SHP77 treated with DMSO at 0.1 percent for 48 hours (cell line): ENCODE data around the gene CABP4.
A peak's percentile ranks its signal among the peaks of the same experiment; 100 is the strongest.

Experiments
- DNase-seq: peaks from one replicate; lab custom pipeline; 2025; lab: John Stamatoyannopoulos, UW

CABP4 gene

DNA sequence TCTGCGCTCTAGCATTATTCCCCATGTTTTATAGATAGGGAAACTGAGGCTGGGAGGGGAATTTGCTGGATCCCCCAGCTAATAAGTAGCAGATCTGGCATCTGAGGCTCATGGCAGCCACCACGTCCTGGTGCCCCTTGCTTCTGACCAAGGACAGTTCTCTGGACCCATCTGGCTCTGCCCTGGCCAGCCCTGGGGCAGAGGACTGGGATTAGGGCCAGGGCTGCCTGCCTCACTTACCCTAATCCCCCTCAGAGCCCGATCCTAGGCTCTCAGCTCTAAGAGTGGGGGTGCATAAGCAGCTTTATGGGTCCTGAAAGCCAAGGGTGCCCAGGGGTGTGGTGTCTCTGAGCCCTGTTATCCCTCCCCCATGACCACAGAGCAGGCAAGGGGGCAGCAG is at the start of gene CABP4:
Gene CABP4, plus strand, starts transcription at position 301 of the 400 bp plus-strand sequence. Its CDS starts 70 bp downstream, at position 371.
- DNase-seq: no peak

DNA sequence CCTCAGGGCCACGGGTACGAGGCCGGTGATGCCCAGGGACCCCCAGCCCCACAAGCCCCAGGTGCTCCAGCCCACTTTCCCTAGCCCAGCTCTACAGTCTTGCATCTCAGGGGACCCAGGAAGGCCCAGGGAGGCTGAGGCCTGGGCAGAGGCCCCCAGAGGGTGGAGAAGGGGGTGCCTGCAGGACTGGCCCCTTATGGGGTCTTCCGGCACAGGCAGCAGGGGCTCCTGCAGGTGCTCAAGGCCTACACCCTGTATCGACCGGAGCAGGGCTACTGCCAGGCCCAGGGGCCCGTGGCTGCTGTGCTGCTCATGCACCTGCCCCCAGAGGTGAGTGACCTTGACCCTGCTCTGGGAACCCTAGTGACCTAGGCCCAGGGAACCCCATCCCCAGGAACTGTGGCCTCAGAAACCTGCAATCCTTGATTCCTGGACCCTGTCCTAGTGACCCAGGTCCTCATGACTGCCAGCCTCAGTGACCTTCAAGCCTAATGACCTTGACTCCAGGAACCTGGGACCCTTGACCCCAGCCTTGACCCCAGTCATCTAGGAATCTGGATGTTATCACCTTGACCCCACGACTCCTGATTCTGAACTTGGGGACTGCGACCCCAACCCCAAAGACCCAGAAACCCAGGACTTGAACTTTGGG is 49.3 kb upstream of the CABP4 start:
- DNase-seq: no peak

DNA sequence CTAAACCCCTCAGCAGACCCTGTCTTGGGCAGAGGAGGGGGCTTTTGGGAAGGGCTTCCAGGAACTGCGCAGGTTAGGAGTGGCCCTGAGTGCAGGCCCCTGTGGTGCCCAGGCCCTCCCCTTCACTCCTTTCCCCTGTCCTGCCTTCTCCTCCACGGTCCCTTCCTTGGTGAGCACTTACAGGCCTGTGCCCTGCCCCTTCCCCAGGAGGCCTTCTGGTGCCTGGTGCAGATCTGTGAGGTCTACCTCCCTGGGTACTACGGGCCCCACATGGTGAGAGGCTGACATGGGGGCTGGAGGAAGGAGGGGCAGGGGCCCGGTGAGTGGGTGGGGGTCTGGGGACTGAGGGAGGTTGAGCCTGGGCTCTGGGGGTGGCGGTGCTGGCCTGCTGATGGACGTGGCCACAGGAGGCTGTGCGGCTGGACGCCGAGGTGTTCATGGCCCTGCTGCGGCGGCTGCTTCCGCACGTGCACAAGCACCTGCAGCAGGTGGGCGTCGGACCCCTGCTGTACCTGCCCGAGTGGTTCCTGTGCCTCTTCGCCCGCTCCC is 48.7 kb upstream of the CABP4 start:
- DNase-seq: no peak

DNA sequence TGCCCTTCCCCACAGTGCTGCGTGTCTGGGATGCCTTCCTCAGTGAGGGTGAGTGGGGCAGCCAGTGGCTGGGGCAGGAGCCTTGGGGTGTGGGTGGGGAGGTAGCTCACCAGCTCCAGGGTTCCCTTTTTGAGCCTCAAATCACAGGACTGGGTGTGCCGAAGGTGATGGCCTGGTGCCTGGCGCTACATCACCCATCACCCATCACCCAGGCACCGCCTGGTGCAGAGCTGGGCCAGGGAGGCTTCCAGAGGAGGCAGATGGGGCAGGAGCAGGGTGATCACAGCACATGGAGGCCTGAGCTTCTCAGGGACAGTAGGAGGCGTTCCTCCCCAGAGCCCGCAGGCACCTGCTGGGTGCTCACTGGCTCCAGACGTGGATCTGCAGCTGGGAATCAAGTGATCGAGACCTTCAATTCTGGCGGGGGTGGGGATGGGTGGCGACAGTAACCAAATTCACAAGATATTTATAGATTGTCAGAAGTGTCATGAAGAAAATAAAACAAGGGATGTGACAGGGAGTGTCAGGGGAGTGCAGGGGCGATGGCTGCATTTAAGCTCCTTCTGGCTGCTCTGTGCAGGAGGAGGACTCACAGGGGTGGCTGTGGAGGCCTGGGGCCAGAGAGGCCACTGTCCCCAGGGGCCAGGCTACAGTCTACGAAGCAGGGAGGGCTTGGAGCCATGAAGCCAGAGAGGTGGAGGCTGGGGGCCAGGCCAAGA is 48.0 kb upstream of the CABP4 start:
- peak; percentile 36 for DNase-seq

DNA sequence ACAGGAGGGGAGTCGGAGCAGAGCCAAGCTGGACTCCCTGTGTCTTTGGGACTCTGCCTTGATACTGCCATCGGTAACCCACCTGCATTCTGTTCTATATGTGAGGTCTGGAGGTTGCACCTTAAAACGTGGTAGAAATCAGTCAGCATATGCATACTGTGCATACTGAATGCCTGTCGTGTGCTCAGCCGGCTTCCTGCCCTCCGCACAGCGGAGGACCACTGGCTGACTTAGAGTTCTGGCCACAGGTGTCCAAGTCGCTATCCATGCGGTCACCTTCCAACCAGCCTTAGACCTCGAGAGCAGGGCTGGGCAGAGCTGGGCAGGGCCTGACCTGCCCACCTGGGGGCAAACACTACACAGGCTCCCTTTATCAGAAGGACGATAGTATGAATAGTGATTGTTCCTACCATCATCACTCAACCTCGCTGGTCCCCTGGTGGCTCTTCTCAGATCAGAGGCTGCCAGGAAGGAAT is 47.4 kb upstream of the CABP4 start:
- DNase-seq: no peak

DNA sequence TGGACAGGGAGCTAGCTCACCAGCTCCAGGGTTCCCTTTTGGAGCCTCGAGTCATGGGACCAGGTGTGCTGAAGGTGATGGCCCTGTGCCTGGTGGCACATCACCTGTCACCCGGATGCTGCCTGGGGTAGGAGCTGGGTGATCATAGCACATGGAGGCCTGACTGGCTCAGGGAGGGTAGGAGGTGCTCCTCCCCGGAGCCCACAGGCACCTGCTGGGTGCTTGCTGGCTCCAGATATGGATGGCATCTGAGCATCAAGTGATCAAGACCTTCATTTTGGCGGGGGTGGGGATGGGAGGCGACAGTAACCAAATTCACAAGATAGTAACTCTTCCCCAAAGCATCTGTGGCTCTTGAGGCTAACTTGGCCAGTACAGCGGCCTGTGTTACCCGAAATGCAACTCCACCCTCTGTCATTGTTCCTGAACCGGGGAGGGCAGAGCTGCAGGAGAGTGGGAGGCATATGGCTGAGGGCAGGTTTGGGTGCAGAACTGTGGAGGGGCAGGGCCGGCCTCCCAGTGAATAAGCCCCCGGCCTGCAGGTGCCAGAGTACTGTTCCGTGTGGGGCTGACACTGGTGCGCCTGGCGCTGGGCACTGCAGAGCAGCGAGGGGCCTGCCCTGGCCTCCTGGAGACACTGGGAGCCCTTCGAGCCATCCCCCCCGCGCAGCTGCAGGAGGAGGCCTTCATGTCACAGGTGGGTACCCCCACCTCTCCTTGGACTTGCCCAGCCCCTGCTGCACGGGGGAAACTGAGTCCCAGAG is 46.5 kb upstream of the CABP4 start:
- no peak for DNase-seq

DNA sequence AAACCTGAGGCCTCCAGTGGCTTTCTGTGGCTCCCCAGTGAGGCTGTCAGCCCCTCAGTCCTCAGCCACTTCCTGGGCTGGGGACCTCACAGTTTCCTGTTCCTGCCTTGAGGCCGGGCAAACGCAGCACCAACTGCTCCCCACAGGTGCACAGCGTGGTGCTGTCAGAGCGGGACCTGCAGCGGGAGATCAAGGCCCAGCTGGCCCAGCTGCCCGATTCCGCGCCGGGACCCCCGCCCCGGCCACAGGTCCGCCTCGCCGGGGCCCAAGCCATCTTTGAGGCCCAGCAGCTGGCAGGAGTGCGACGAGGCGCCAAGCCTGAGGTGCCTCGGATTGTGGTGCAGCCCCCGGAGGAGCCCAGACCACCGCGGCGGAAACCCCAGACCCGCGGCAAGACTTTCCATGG is 45.9 kb upstream of the CABP4 start:
- no peak for DNase-seq

DNA sequence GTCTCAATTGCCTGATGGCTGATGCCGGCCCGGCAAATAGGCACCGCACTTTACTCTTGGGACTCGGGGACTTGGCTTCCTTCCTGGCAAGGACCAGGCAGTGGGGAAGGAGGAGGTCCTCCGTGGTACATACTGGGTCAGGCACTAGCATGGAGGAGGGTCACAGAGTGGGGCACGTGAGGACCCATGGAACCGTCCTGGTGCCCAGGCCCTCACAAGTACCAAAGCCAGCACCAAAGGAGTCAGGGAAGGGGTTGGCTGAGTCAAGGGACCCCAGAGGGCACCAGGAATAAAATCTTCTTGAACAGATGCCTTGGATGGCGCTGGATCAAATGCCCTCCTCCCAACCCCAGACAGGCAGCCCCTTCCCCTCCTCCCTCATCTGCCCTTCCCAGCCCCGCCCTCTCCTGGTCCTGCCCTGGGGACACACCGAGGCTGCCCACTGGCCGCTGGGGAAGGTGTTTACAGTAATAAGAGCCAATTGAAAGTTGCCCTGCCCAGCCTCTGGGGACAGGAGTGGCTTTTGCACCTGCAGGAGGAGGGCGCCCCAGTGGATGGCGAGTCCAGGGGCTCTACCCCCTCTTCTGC is 45.3 kb upstream of the CABP4 start:
- peak; percentile 20 for DNase-seq

DNA sequence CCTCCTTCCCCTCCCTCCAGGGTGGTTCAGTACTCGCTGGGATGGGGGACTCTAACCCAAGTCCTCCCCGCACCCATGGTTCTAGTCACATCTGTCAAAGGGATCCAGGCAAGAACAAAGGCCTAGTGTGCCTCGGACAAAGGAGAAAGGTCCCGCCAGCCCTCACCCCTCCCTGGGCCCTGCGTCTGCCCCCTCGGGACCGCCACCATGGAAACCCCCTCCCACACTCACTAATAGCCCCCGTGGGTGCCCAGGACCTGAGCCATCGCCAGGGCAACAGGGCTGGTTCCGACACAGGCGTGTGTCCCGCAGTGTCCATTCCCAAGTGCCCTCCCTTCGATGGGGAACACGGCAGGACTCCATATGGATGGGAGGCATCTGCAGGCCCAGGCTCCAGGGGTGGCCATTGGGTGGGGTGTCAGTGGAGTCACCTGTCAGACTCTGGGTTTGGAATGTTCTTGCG is 44.8 kb upstream of the CABP4 start:
- no peak for DNase-seq

DNA sequence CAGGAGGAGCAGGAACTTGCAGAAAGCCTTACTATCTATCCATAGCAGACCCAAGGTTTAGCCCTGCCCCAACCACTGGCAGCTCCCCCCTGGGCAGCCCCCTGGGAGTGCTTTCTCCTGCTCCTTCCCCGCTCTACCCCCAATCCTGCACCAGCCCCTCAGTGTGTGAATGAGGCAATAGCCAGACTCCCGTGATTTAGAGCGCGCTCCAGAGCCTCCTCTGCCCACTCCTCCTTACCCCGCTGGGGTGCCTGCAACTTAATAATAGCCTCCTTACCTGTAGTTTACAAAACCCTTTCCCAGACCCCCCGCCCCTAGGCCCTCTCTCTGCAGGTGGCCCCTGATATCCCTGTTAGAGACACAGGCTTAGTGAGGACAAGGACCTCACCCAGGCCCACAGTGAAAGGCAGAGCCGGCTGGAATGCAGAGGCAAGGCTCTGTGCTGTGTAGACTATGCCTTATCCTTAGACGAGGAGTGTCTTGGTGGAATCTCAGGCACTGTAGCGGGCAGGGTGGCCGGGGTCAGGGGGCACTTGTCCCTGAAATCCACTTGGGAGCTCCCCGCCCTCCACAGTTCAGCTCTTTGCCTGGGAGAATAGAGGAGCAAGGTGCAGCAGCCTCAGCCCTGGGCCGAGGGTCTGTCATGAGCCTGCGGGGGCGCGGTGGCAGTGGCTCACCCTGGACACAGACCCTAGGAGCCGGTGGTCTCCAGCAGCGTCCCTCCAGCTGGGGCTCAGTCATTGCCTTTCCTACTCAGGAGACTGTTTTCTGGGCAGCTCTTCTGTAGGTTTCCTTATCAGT is 44.0 kb upstream of the CABP4 start:
- DNase-seq: no peak

DNA sequence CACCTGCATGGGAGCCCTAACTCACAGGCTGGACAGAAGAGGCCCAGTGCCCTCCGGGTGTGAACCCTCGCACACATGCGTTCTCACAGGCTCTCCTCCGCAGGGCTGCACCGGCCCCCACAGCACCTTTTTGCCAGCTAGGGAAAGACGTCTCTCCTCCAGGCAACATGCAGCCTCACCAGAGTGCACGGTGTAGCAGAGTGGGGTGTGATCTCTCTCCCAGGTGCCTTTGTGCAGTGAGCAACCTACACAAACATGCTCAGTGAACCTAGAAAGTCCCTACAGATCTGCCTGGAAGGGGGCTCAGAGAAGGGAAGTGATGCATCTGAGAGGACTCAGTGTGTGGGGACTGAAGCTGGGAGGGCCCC is 43.4 kb upstream of the CABP4 start:
- DNase-seq: no peak

DNA sequence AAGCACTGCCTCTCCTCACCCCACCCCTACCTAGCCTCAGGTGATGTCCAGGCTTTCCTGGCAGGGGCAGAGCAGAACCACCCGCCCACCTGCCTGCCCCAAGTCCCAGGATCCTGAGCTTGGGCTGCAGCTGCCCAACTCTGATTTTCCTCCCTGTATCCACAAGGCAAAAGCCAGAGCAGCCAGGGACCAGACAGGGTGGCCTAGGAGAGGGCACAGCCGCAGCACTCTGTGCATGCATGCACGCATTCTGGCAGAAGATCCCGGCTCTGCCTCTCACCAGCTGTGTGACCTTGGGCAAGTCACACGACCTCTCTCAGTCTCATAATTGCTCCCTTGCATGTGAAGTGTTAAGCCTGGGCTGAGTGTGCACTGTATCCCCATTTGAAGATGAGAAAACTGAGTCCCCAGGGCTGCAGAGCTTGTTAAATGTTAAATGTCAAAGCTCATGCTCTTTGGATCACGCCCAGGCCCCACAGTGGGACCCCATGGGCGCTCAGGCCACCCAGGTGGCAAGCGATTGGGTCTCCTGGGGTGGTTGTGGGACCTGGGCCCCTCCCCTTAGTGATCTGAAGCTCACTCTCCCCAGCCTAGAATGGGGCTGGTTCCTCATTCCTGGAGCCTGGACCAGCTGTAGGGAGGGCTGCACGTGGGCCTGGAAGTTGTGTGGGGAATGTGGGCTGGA is 42.5 kb upstream of the CABP4 start:
- DNase-seq: no peak

DNA sequence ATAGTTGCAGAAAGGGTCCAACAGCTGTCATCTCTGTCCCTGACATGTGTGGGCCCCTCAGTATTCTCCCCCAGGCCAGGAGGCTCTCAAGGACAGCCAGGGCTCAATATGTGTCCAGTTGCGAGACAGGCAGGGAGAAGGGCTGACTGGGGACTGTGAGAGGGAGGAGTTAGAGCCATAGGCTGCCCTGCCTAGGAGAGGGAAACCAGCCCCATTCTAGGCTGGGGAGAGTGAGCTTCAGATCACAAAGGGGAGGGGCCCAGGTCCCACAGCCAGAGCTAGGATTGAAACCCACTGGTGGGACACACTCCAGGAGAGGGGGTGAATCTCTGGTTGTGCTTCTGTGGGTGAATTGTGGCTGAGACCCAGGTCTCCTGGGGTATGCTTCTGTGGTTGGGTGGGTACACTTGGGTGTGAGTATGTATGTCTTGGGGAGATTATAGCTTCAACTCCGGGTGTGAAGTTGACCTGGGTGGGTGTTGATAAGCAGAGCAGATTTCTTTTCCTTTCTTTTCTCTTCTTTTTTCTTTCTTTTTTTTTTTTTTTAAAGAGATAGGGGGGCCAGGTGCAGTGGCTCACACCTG is 41.8 kb upstream of the CABP4 start:
- DNase-seq: no peak

DNA sequence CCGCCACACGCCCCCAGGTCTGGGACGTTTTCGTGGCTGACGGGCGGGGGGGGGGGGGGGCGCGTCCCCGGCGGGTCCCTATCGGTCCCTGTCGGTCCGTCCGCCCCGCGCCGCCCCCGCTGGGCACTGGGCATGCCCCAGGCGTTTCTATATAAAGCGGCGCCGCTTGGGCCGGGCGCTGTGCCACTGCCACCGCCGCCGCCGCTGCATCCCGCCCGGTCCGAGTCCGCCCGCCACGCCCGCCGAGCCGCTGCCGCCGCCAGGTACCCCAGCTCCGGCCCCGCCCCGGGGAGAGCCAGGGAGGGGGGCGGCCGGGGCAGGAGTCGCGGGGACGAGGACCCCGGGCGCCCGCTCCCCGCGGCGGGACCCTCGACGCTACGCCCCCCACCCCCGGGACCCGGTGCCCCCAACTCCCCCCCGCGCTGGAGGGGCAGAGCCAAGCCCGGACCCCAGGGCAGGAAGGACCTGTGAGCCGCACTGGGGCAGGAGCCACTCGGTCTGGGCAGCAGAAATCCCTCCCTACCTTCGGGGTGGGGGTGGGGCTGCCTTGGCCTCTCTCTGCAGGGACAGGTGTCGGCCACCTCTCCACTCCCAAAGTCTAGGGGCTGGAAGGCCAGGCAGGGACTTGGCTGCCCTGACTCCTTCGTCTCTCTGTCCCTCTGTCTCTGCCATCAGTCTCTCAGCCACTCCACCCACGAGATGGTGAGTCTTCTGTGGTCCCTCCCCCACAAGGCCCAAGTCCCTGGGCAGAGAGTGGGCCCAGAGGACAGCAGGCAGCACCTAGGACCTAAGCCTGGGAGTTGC is 39.5 kb upstream of the CABP4 start, which contains the start of gene CARNS1:
Gene CARNS1, plus strand, starts transcription at position 178 of the 804 bp plus-strand sequence. Its CDS starts 522 bp downstream, at position 700.
- no peak for DNase-seq

DNA sequence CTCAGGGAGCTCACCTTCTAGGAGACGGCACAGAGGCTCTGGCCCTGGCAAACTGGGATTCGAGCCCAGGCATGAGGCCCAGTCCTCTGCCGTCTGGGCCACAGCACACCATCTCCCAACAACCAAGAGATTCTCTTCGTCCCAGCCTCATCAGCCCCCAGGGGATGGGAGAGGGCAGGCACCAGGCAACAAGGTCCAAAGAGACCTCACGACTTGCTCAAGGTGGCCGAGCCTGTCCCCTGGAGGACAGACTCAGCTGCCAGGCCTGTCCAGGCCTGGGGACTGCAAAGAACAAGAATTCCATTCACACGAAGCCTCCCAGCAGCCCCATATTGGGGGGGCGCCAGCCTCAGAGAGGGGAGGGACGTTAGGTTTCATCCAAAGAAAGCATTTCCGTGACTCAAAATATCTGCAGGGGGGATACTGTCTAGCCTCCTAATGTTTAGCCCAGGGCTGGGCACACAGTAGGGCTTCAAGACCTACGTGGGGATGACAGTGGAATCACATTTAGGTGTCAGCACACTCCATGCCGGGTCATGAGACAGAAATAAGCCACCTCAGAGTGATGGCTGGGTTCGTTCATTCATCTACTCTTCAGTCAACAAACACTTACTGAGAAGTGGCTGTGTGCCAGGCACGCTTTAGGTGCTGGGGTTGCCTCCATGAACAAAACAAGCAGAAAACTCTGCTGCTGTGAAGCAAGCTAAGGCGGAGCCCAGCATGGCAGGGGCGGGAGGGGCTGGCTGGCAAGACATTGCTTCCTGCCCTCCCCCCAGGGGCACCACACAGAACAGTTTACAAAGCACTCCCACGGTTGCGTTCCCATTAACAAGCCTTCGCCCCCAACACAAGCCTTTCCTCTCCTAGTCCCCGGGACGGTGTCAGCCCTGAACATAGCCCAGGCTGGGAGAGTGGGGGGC is 38.5 kb upstream of the CABP4 start:
- peak; percentile 44 for DNase-seq

DNA sequence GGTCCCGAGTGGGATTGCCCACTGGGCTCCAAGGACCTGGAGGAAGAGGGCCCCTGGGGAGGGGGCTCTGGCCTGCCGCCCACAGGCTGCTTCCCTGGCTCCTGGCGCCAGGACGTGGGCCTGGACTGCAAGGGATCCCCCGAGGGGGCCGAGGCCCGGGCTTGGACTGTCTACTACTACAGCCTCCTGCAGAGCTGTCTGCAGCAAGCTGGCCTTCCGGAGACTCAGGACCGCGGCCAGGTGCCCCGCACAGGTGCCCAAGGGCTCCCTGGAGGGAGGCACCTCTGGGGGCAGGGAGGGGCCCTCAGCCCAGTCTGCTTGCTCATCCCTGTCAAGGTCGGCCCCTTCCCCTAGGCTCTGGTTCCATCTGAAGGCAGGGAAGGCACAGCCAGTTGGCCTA is 37.7 kb upstream of the CABP4 start:
- DNase-seq: no peak

DNA sequence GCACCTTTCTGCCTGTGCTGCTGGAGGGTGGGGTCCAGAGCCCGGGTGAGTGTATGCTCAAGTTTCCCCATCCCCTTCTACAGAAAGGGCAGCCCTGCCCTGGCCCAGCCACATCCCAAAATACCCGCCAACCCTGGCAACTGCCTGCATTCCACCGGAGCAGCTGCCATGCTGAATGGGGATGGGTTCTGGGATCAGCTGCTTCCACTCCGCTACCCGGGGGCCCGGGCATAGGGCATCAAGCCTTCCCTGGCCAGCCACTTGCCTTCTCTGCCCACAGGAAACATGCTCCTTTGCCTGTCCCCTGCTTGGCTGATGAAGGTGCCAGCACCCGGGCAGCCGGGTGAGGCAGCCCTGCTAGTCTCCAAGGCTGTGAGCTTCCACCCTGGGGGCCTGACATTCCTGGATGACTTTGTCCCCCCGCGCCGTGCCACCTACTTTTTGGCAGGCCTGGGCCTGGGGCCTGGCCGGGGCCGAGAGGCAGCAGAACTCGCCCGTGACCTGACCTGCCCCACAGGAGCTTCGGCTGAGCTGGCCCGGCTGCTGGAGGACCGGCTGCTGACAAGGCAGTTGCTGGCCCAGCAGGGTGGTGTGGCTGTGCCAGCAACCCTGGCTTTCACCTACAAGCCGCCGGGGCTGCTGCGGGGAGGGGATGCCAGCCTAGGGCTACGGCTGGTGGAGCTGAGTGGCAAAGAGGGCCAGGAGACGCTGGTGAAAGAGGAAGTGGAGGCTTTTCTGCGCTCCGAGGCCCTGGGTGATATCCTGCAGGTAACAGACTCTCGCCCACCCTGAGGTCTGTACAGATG is 36.5 kb upstream of the CABP4 start:
- no peak for DNase-seq
